Brain pericyte (primary cell): ENCODE data around the gene NELFA.
"Not testable (repeated sequence)": the region's sequence is repeated elsewhere in the genome, so short reads cannot be mapped to it uniquely, and the experiment has no call there.

Source experiments
- DNase-seq: peaks from one replicate; pipeline ENCODE4 v3.0.0-alpha.2; 2012; ENCODE audit warnings: low read depth, low spot score

NELFA gene

GRCh38 chr4:2040391-2041238, 31.8 kb upstream of the NELFA start:
- DNase-seq, result no peak

GRCh38 chr4:2036866-2037265, 28.1 kb upstream of the NELFA start:
- DNase-seq, result no peak

GRCh38 chr4:2036327-2036726, 27.6 kb upstream of the NELFA start:
- DNase-seq, result no peak

- not testable (repeated sequence) for DNase-seq
These were observed 22.4 kb upstream of the NELFA start for GRCh38 chr4:2031161-2031560.

GRCh38 chr4:2027120-2027519, 18.3 kb upstream of the NELFA start:
- DNase-seq, result not testable (repeated sequence)

- no peak for DNase-seq
These were observed 17.0 kb upstream of the NELFA start for GRCh38 chr4:2025817-2026216.

- no peak for DNase-seq
These were observed 15.9 kb upstream of the NELFA start for GRCh38 chr4:2024683-2025082.

- DNase-seq, result not testable (repeated sequence)
These were observed 12.7 kb upstream of the NELFA start for GRCh38 chr4:2021358-2022018.

GRCh38 chr4:2015008-2015407, 6.2 kb upstream of the NELFA start:
- no peak for DNase-seq

- no peak for DNase-seq
These were observed 2.8 kb upstream of the NELFA start for GRCh38 chr4:2011583-2011982.

GRCh38 chr4:2009651-2010233, 968 bp upstream of the NELFA start:
- DNase-seq, result no peak

GRCh38 chr4:2008671-2008920, 178 bp downstream of the NELFA start:
- no peak for DNase-seq

GRCh38 chr4:2007804-2008670, 737 bp downstream of the NELFA start:
- DNase-seq, result no peak

GRCh38 chr4:2006956-2007653, 1.7 kb downstream of the NELFA start:
- DNase-seq, result no peak

GRCh38 chr4:2006367-2006766, 2.4 kb downstream of the NELFA start:
- DNase-seq, result no peak

- not testable (repeated sequence) for DNase-seq
These were observed 5.4 kb downstream of the NELFA start for GRCh38 chr4:2003361-2003760.

- not testable (repeated sequence) for DNase-seq
These were observed 9.5 kb downstream of the NELFA start for GRCh38 chr4:1999308-1999707.

GRCh38 chr4:1998296-1998695, 10.5 kb downstream of the NELFA start:
- DNase-seq, result no peak

- no peak for DNase-seq
These were observed 11.1 kb downstream of the NELFA start for GRCh38 chr4:1997712-1998111.

- no peak for DNase-seq
These were observed 11.7 kb downstream of the NELFA start for GRCh38 chr4:1996866-1997611.

- DNase-seq, result no peak
These were observed 13.8 kb downstream of the NELFA start for GRCh38 chr4:1994938-1995337.
